K562 (cell line): Measurements from ENCODE around the gene CCR5AS.

Experiments used
- ATAC-seq: fragments of 200-7000 bp; cut with Tn5 transposase; 3 replicates; pipeline ENCODE4 v1.9.1; 2020; ENCODE audit warnings: moderate library complexity
- BruUV-seq: library from RNA; stranded (reverse); fragments of 400-500 nt; replicated peaks from 2 replicates; lab custom pipeline; 2021; lab: Mats Ljungman, UMichigan
- CTCF ChIA-PET: fragments of 300-600 bp; formaldehyde crosslinking; extraction: SDS; loops from one replicate; lab custom pipeline; 2021; ENCODE audit warnings: low intra/inter-chr PET ratio; lab: Yijun Ruan, JAX
- POLR2A ChIA-PET: fragments of 300-600, 350-650 bp; sonication (Branson Sonifier 250); formaldehyde crosslinking; extraction: SDS; loops from one replicate; lab custom pipeline; 2021; ENCODE audit warnings: antibody characterized with exemption, inconsistent platforms; lab: Yijun Ruan, JAX
- DNase-seq, 4 experiments: peaks; one replicate each; pipeline versions ENCODE4 v3.0.0 to v3.0.0-alpha.2; 2011 to 2018; ENCODE audit warnings: low spot score in 3 of 4, mixed read lengths in 3 of 4; ENCODE audit errors: extremely low read depth in 1 of 4
- FAIRE-seq: peaks from 2 replicates; lab custom pipeline; 2011; peaks lifted over from hg19 to GRCh38; lab: Jason Lieb, UNC
- H2AFZ ChIP-seq: 2 replicates; pipeline ENCODE4 v1.6.0; 2011; ENCODE audit warnings: low read depth, low read length, control low read depth, inconsistent platforms
- H3K27ac ChIP-seq: fragments of 200-600 bp; 3 replicates; pipeline ENCODE4 v1.8.0; 2011; ENCODE audit warnings: low read depth, mild to moderate bottlenecking, control low read depth, inconsistent platforms, low read length, moderate library complexity, mixed read lengths; ENCODE audit errors: extremely low read depth
- H3K27me3 ChIP-seq, 2 experiments: fragments of 300-600 bp in 1 of 2; 2 replicates in 1 of 2; 3 replicates in 1 of 2; pipeline versions ENCODE4 v1.6.0 to v1.8.0; 2011; ENCODE audit warnings: inconsistent platforms in 2 of 2, low read length in 2 of 2, mild to moderate bottlenecking in 1 of 2, mixed read lengths in 1 of 2, moderate library complexity in 1 of 2; ENCODE audit not compliant: control insufficient read depth in 2 of 2, insufficient read depth in 2 of 2
- H3K36me3 ChIP-seq: fragments of 300-600 bp; 3 replicates; pipeline ENCODE4 v1.8.0; 2011; ENCODE audit warnings: mild to moderate bottlenecking, low read length, inconsistent platforms; ENCODE audit not compliant: control insufficient read depth, insufficient read depth
- H3K4me1 ChIP-seq, 2 experiments: fragments of 200-600 bp in 1 of 2; replicated peaks in 1 of 2; 2 replicates in 1 of 2; 3 replicates in 1 of 2; pipeline versions ENCODE4 v1.5.1 to v1.8.0; 2011; ENCODE audit warnings: inconsistent platforms in 2 of 2, low read length in 2 of 2, mild to moderate bottlenecking in 1 of 2, mixed read lengths in 1 of 2, moderate library complexity in 1 of 2; ENCODE audit not compliant: control insufficient read depth in 2 of 2, insufficient read depth in 2 of 2
- H3K4me2 ChIP-seq: 2 replicates; pipeline ENCODE4 v1.6.1; 2011; ENCODE audit warnings: low read length, control low read depth, inconsistent platforms, mixed read lengths; ENCODE audit not compliant: insufficient read depth
- H3K4me3 ChIP-seq: fragments of 200-600 bp; sonication (generic), shearing (Covaris generic); 2 replicates; pipeline ENCODE4 v1.5.1; 2016; ENCODE audit warnings: control low read depth, inconsistent platforms
- H3K79me2 ChIP-seq: fragments of 200-600 bp; 3 replicates; pipeline ENCODE4 v1.8.0; 2011; ENCODE audit warnings: low read length, inconsistent platforms; ENCODE audit not compliant: control insufficient read depth, insufficient read depth
- H3K9ac ChIP-seq, 2 experiments: 2 replicates each; pipeline versions ENCODE4 v1.6.0 to v1.6.1; 2011; ENCODE audit warnings: low read depth in 2 of 2, low read length in 2 of 2, control low read depth in 1 of 2, inconsistent platforms in 1 of 2, mild to moderate bottlenecking in 1 of 2, mixed read lengths in 1 of 2; ENCODE audit not compliant: insufficient read depth in 1 of 2
- H3K9me1 ChIP-seq: one replicate; pipeline ENCODE4 v1.6.0; 2011; ENCODE audit warnings: inconsistent platforms, mild to moderate bottlenecking, low read length, moderate library complexity; ENCODE audit not compliant: control insufficient read depth, insufficient read depth
- H3K9me3 ChIP-seq: replicated peaks from 2 replicates; pipeline ENCODE4 v1.5.1; 2011; ENCODE audit warnings: low read depth, low read length, inconsistent platforms; ENCODE audit not compliant: control insufficient read depth, insufficient read depth
- H4K20me1 ChIP-seq: replicated peaks from 2 replicates; pipeline ENCODE4 v1.6.1; 2011; ENCODE audit warnings: low read length, inconsistent platforms, mixed read lengths; ENCODE audit not compliant: control insufficient read depth, insufficient read depth
- BRF2 ChIP-seq: IDR thresholded peaks from 3 replicates; pipeline ENCODE4 v1.6.1; 2011; ENCODE audit warnings: borderline replicate concordance, mild to moderate bottlenecking; ENCODE audit not compliant: insufficient read length, insufficient read depth
- CREB5 ChIP-seq: fragments of 250-450 bp; sonication (Bioruptor Pico); IDR thresholded peaks from 2 replicates; pipeline ENCODE4 v1.5.0; 2020; ENCODE audit warnings: mild to moderate bottlenecking
- KLF6 ChIP-seq: fragments of 250-450 bp; sonication (Bioruptor Pico); IDR thresholded peaks from 2 replicates; pipeline ENCODE4 v1.4.0; 2020; ENCODE audit warnings: mild to moderate bottlenecking, moderate library complexity, borderline replicate concordance
- NR1H2 ChIP-seq: sonication (generic); formaldehyde crosslinking; IDR thresholded peaks from 2 replicates; pipeline ENCODE4 v1.4.0; 2020; ENCODE audit warnings: mild to moderate bottlenecking, missing genetic modification reagents
- RFX7 ChIP-seq: fragments of 250-450 bp; sonication (Bioruptor Pico); IDR thresholded peaks from 2 replicates; pipeline ENCODE4 v1.5.1; 2021; ENCODE audit warnings: mild to moderate bottlenecking
- SREBF1 ChIP-seq: fragments of 150-350 bp; IDR thresholded peaks from 2 replicates; pipeline ENCODE4 v1.6.1; 2014; ENCODE audit warnings: antibody characterized with exemption, low read depth, low read length, borderline replicate concordance
- STAT6 ChIP-seq: sonication (generic); formaldehyde crosslinking; IDR thresholded peaks from 2 replicates; pipeline ENCODE4 v1.8.1; 2023; ENCODE audit warnings: mild to moderate bottlenecking, missing genetic modification reagents
- TAF15 ChIP-seq: fragments of 200-400 bp; formaldehyde crosslinking; IDR thresholded peaks from 2 replicates; pipeline ENCODE4 v1.6.1; 2017; ENCODE audit warnings: mild to moderate bottlenecking, low read depth, low read length, moderate library complexity
- WGBS: fragments of 100-300 bp; shearing (Covaris generic); methylation state at CpG from one replicate; pipeline ENCODE4 v1.1.6; 2016; ENCODE audit warnings: low coverage, mixed read lengths; ENCODE audit not compliant: insufficient coverage; ENCODE audit errors: missing lambda C conversion rate; 5-methylcytosine and 5-hydroxymethylcytosine counted together
- in situ Hi-C: fragments of 300-500 bp; cut with MboI; formaldehyde crosslinking; loops from 4 replicates; pipeline ENCODE4 v1.15.0; 2018; ENCODE audit warnings: inconsistent platforms, mixed read lengths
- intact Hi-C: fragments of 100-400 bp; cut with micrococcal nuclease; formaldehyde crosslinking; loops from 2 replicates; pipeline ENCODE4 v1.14.2; 2022

Gene CCR5AS

GRCh38 chr3:46453526-46454208, 46.8 kb upstream of the CCR5AS start:
- no TSS peak for BruUV-seq
- Histone ChIP-seq H3K9me1 (no peaks in the 10 kb centered on the region), H3K27me3 (peaks cover 50 to 73% of the 10 kb centered on the region in 2 experiments), H3K4me1 (peaks cover 0 to 2% of the 10 kb centered on the region in 2 experiments; a peak in 1 of 5 replicates), H3K36me3 (no peaks in the 10 kb centered on the region), H3K4me2 (no peak overlapping the region), H3K79me2 (no peaks in the 10 kb centered on the region), H4K20me1 (no peaks in the 10 kb centered on the region), H3K4me3 (no peak overlapping the region), H2AFZ (no peak overlapping the region), H3K9me3 (no peaks in the 10 kb centered on the region), H3K27ac (no peak overlapping the region), H3K9ac (no peak overlapping the region)
- DNase-seq (no peak), ATAC-seq (no peak), FAIRE-seq (no peak)
- CTCF ChIA-PET, result no interaction called here
- in situ Hi-C loops, result no loop called here
- 1% methylated on average over 7 of the region's 7 CpGs for WGBS
- TF ChIP-seq NR1H2 (no peak), TAF15 (no peak), BRF2 (no peak), SREBF1 (no peak), CREB5 (CRISPR knock-in tag) (no peak), RFX7 (CRISPR knock-in tag) (no peak), STAT6 (CRISPR knock-in tag) (no peak), KLF6 (CRISPR knock-in tag) (no peak)
- POLR2A ChIA-PET, result interaction anchor here (0.5 kb wide), 1 partner anchor 64 kb away, joined by 3 read pairs; no protein-coding TSS in a partner anchor
- intact Hi-C loops, result no loop called here
